ENCODE data around the gene C16orf86.

Gene C16orf86

GRCh38 chr16:67654403-67654911, 12.2 kb upstream of the C16orf86 start:
- DNase-seq: no peak

- no peak for DNase-seq
Measured at GRCh38 chr16:67655363-67655762, 11.3 kb upstream of the C16orf86 start.

GRCh38 chr16:67656344-67657016, 10.1 kb upstream of the C16orf86 start:
- no peak for DNase-seq

GRCh38 chr16:67657017-67657608, 9.5 kb upstream of the C16orf86 start:
- no peak for DNase-seq

GRCh38 chr16:67657751-67658518, 8.7 kb upstream of the C16orf86 start:
- DNase-seq: no peak

- DNase-seq: no peak
Measured at GRCh38 chr16:67658849-67659674, 7.6 kb upstream of the C16orf86 start.

- DNase-seq: peak; percentile 92
Measured at GRCh38 chr16:67659675-67660563, 6.7 kb upstream of the C16orf86 start, which contains the start of gene ACD. Gene ACD, minus strand, starts transcription at chr16:67660260. Its CDS starts 40 bp downstream, at chr16:67660220.

GRCh38 chr16:67660564-67661028, 6.0 kb upstream of the C16orf86 start, which contains the start of gene PARD6A:
Gene PARD6A, plus strand, starts transcription at chr16:67660960. Its CDS starts 79 bp downstream, at chr16:67661039.
- DNase-seq: peak; percentile 97

- DNase-seq: no peak
Measured at GRCh38 chr16:67661101-67661761, 5.4 kb upstream of the C16orf86 start.

GRCh38 chr16:67661886-67662652, 4.5 kb upstream of the C16orf86 start:
- DNase-seq: no peak

GRCh38 chr16:67662653-67663010, 4.0 kb upstream of the C16orf86 start:
- DNase-seq: no peak

GRCh38 chr16:67663151-67663876, 3.3 kb upstream of the C16orf86 start:
- DNase-seq: no peak

- no peak for DNase-seq
Measured at GRCh38 chr16:67663877-67664222, 2.8 kb upstream of the C16orf86 start.

GRCh38 chr16:67664258-67664657, 2.4 kb upstream of the C16orf86 start:
- no peak for DNase-seq

- no peak for DNase-seq
Measured at GRCh38 chr16:67664871-67665270, 1.7 kb upstream of the C16orf86 start.

- DNase-seq: no peak
Measured at GRCh38 chr16:67665598-67665997, 1.0 kb upstream of the C16orf86 start.

GRCh38 chr16:67666032-67666551, 522 bp upstream of the C16orf86 start:
- no peak for DNase-seq

- DNase-seq: no peak
Measured at GRCh38 chr16:67667453-67667816, 821 bp downstream of the C16orf86 start.

- DNase-seq: peak; percentile 89
Measured at GRCh38 chr16:67667817-67668494, 1.3 kb downstream of the C16orf86 start.

Data from stimulated activated CD4-positive, alpha-beta T cell treated with anti-CD3 and anti-CD28 coated beads, Interleukin-1b, Interleukin-23, amount 100 ng/mL, for 48 hours (primary cell).